OCI-LY1 (cell line): ENCODE data around the gene ATP6V0B.

ENCODE experiments used
- H2AFZ ChIP-seq: fragments of 200-600 bp; sonication (generic), shearing (Covaris generic); 2 replicates; pipeline ENCODE4 v1.6.0; 2014; ENCODE audit warnings: antibody characterized with exemption, mild to moderate bottlenecking, low read length
- H3F3A ChIP-seq: fragments of 200-600 bp; sonication (generic), shearing (Covaris generic); 2 replicates; pipeline ENCODE4 v1.6.0; 2014; ENCODE audit warnings: mild to moderate bottlenecking, antibody characterized with exemption, low read length, moderate library complexity; ENCODE audit not compliant: insufficient read depth
- H3K27ac ChIP-seq: fragments of 200-600 bp; sonication (generic); 2 replicates; pipeline ENCODE4 v1.5.1; 2014; ENCODE audit warnings: low read length, mixed run types, mild to moderate bottlenecking, low read depth; ENCODE audit not compliant: poor library complexity, severe bottlenecking
- H3K27me3 ChIP-seq: fragments of 200-600 bp; sonication (generic); 2 replicates; pipeline ENCODE4 v1.6.0; 2014; ENCODE audit warnings: antibody characterized with exemption, mild to moderate bottlenecking, low read length, moderate library complexity; ENCODE audit not compliant: insufficient read depth
- H3K36me3 ChIP-seq: fragments of 200-600 bp; sonication (generic); 2 replicates; pipeline ENCODE4 v1.6.1; 2014; ENCODE audit warnings: mild to moderate bottlenecking, antibody characterized with exemption, low read length, moderate library complexity, mixed read lengths; ENCODE audit not compliant: insufficient read depth
- H3K4me1 ChIP-seq: fragments of 200-600 bp; sonication (generic); 2 replicates; pipeline ENCODE4 v1.5.1; 2014; ENCODE audit warnings: mild to moderate bottlenecking, low read length, moderate library complexity; ENCODE audit not compliant: insufficient read depth, severe bottlenecking
- H3K4me2 ChIP-seq: fragments of 200-600 bp; sonication (generic), shearing (Covaris generic); 2 replicates; pipeline ENCODE4 v1.6.1; 2014; ENCODE audit warnings: low read length
- H3K4me3 ChIP-seq: fragments of 200-600 bp; sonication (generic); 2 replicates; pipeline ENCODE4 v1.5.1; 2014; ENCODE audit warnings: low read length, low read depth, mild to moderate bottlenecking, mixed read lengths; ENCODE audit not compliant: poor library complexity, severe bottlenecking
- H3K79me2 ChIP-seq: fragments of 200-600 bp; shearing (Covaris generic); 2 replicates; pipeline ENCODE4 v1.6.1; 2016; ENCODE audit warnings: mixed run types, low read length, mixed read lengths; ENCODE audit not compliant: insufficient read depth
- H3K9ac ChIP-seq: fragments of 200-600 bp; sonication (generic), shearing (Covaris generic); 2 replicates; pipeline ENCODE4 v1.6.1; 2014; ENCODE audit warnings: mild to moderate bottlenecking, low read length, mixed read lengths
- H3K9me2 ChIP-seq: fragments of 200-600 bp; sonication (generic), shearing (Covaris generic); 2 replicates; pipeline ENCODE4 v1.6.1; 2014; ENCODE audit warnings: low read depth, mild to moderate bottlenecking, low read length, mixed read lengths
- H3K9me3 ChIP-seq: fragments of 200-600 bp; shearing (Covaris generic); 2 replicates; pipeline ENCODE4 v1.6.1; 2014; ENCODE audit warnings: low read length, mixed read lengths
- H4K20me1 ChIP-seq: fragments of 200-600 bp; sonication (generic), shearing (Covaris generic); 2 replicates; pipeline ENCODE4 v1.6.0; 2016; ENCODE audit warnings: mild to moderate bottlenecking, low read length; ENCODE audit not compliant: insufficient read depth
- EZH2 ChIP-seq: fragments of 200-600 bp; sonication (generic), shearing (Covaris generic); IDR thresholded peaks from 2 replicates; pipeline ENCODE4 v1.8.0; 2017; ENCODE audit warnings: borderline replicate concordance, mixed run types, mild to moderate bottlenecking, antibody characterized with exemption, low read length, moderate library complexity, mixed read lengths
- TF ChIP-seq, protein P1 (sequence below): fragments of 200-600 bp; sonication (generic), shearing (Covaris generic); IDR thresholded peaks from 2 replicates; pipeline ENCODE4 v1.5.1; 2017; ENCODE audit warnings: mild to moderate bottlenecking, antibody characterized with exemption, low read length, moderate library complexity, mixed read lengths

The ATP6V0B gene

DNA sequence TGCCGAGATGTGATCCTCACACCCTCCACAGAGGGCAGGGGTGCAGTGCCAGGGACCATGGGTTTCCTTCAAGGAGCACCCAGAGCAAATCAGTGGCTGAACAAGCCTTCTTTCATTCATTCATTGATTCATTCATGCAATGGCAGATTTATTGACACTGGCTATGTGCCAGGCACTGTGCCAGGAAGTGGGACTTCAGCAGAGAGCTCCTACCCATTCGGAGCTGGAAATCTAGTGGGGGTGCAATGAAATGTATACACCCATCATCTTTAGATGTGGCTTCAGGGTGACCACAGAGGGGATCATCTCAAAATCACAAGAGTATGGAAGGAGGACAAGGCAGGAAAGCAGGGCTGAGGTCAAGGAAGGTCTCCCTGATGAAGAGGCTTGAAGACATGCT, 37.6 kb downstream of the ATP6V0B start:
- Histone ChIP-seq H3K4me1 (no peaks in the 10 kb centered on the region), H3K9me3 (no peaks in the 10 kb centered on the region), H3K9ac (no peak overlapping the region), H2AFZ (no peak overlapping the region), H3K27me3 (no peaks in the 10 kb centered on the region; the same call in 1 of the 2 replicates), H3K9me2 (no peaks in the 10 kb centered on the region), H3F3A (no peaks in the 10 kb centered on the region), H3K4me3 (no peak overlapping the region), H4K20me1 (no peaks in the 10 kb centered on the region), H3K27ac (no peak overlapping the region), H3K36me3 (no peaks in the 10 kb centered on the region), H3K79me2 (no peaks in the 10 kb centered on the region), H3K4me2 (no peak overlapping the region)
- TF ChIP-seq EZH2, result no peak
- TF ChIP-seq, protein P1, sequence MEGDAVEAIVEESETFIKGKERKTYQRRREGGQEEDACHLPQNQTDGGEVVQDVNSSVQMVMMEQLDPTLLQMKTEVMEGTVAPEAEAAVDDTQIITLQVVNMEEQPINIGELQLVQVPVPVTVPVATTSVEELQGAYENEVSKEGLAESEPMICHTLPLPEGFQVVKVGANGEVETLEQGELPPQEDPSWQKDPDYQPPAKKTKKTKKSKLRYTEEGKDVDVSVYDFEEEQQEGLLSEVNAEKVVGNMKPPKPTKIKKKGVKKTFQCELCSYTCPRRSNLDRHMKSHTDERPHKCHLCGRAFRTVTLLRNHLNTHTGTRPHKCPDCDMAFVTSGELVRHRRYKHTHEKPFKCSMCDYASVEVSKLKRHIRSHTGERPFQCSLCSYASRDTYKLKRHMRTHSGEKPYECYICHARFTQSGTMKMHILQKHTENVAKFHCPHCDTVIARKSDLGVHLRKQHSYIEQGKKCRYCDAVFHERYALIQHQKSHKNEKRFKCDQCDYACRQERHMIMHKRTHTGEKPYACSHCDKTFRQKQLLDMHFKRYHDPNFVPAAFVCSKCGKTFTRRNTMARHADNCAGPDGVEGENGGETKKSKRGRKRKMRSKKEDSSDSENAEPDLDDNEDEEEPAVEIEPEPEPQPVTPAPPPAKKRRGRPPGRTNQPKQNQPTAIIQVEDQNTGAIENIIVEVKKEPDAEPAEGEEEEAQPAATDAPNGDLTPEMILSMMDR, result no peak

DNA sequence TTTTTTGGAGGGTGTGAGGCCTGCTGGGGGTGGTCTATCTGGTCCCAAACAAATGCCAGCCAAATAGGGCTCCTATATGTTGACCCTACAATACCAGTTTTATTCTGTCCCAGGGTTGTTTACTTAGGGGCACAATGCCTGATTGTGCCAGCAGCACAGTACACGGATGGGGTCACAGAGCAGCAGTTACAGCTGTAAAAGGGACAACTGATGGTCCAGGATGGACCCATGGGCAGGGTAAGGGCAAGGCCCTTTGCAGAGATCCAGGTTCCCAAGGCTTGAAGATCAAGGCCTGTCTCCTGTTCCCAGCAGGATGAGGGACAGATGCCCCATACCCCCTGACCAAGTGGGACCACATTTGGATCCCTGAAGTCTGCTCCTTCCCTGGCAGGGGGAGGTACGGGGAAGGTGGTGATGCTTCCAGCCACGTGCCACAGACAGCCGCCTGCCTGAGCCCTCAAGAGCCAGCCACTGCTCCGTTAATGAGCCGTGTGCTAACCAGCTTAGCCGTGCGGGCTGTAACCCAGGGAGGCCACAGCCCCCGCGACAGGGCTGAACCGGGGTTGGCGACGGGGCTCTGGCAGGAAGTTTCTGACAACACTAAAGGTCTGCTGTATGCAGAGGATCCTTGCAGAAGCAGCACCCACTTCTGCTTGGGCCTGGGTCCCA, 38.3 kb downstream of the ATP6V0B start:
- Histone ChIP-seq H3K79me2 (no peaks in the 10 kb centered on the region), H3K36me3 (no peaks in the 10 kb centered on the region)

GRCh38 chr1:44013949-44014348, 39.2 kb downstream of the ATP6V0B start:
- Histone ChIP-seq H3K4me2 (no peak overlapping the region), H3K4me3 (no peak overlapping the region), H3F3A (no peaks in the 10 kb centered on the region), H3K9me2 (no peaks in the 10 kb centered on the region), H3K4me1 (no peaks in the 10 kb centered on the region), H3K79me2 (no peaks in the 10 kb centered on the region), H2AFZ (no peak overlapping the region), H3K27ac (no peak overlapping the region), H3K27me3 (no peaks in the 10 kb centered on the region; the same call in 1 of the 2 replicates), H3K36me3 (no peaks in the 10 kb centered on the region), H3K9ac (no peak overlapping the region), H3K9me3 (no peaks in the 10 kb centered on the region), H4K20me1 (no peaks in the 10 kb centered on the region)
- TF ChIP-seq EZH2, result no peak
- TF ChIP-seq, protein P1, result no peak

More for the DNA sequence above, 38.3 kb downstream of the ATP6V0B start:
- Histone ChIP-seq H3K9me2 (no peaks in the 10 kb centered on the region), H3K4me1 (no peaks in the 10 kb centered on the region), H2AFZ (no peak overlapping the region), H3K4me2 (no peak overlapping the region), H3K9me3 (no peaks in the 10 kb centered on the region), H3K9ac (no peak overlapping the region), H3K4me3 (no peak overlapping the region), H3K27ac (no peak overlapping the region), H3F3A (no peaks in the 10 kb centered on the region), H3K27me3 (no peaks in the 10 kb centered on the region; the same call in 1 of the 2 replicates), H4K20me1 (no peaks in the 10 kb centered on the region)
- no peak for TF ChIP-seq EZH2
- TF ChIP-seq, protein P1, result no peak
